OCI-LY3 (cell line): ENCODE results near the gene MPV17L2.

Source experiments
- EZH2phosphoT487 ChIP-seq: fragments of 200-600 bp; shearing (Covaris generic); IDR thresholded peaks from 2 replicates; pipeline ENCODE4 v1.6.1; 2018; ENCODE audit warnings: antibody characterized with exemption, mixed run types, low read depth
- TF ChIP-seq, protein P1 (sequence below): fragments of 200-600, 300-600 bp; sonication (generic); IDR thresholded peaks from 2 replicates; pipeline ENCODE4 v1.5.1; 2014; ENCODE audit warnings: antibody characterized with exemption, low read length, low read depth

- TF ChIP-seq, protein P1, sequence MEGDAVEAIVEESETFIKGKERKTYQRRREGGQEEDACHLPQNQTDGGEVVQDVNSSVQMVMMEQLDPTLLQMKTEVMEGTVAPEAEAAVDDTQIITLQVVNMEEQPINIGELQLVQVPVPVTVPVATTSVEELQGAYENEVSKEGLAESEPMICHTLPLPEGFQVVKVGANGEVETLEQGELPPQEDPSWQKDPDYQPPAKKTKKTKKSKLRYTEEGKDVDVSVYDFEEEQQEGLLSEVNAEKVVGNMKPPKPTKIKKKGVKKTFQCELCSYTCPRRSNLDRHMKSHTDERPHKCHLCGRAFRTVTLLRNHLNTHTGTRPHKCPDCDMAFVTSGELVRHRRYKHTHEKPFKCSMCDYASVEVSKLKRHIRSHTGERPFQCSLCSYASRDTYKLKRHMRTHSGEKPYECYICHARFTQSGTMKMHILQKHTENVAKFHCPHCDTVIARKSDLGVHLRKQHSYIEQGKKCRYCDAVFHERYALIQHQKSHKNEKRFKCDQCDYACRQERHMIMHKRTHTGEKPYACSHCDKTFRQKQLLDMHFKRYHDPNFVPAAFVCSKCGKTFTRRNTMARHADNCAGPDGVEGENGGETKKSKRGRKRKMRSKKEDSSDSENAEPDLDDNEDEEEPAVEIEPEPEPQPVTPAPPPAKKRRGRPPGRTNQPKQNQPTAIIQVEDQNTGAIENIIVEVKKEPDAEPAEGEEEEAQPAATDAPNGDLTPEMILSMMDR, result no peak
- TF ChIP-seq EZH2phosphoT487, result no peak
Measured at GRCh38 chr19:18171605-18172327, 21.3 kb upstream of the MPV17L2 start.
